ENCODE measurements around the gene PPP1R1C. TPM values are rescaled to one million over a fixed set of nuclear protein-coding genes. Genes with fewer than 3 reads are reported as not detected.

PPP1R1C gene
- total RNA-seq (ENCODE audit: low replicate concordance) = 0.38 TPM in 1 of 2 replicates, not detected in the other

DNA sequence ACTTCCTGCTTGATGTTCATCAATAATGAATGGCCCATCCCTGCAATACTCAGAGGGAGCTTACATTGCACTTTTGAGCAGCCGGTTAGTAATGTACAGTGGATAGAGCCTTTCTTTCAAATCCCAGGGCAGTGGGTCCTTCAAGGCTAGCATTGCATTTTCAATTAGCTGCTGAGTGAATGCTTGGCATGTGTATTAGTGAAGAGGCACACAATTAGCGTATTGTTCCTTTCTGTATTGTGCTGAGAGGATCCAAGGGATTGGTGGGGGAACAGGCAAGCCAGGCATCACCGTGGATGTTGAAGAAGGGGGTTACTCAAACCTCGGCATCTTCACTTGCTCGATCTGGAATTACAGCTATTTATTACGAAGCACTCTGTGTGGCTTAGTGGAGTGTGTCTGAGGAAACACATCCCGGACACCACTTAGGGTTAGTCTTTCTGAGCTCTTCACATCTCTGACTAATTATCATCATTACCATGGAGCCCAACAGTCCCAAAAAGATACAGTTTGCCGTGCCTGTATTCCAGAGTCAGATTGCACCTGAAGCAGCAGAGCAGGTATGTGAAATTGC lies at the start of gene PPP1R1C:
Gene PPP1R1C, plus strand, starts transcription at position 222 of the 574 bp plus-strand sequence. Its CDS starts 258 bp downstream, at position 480.

Other genes with a start within 250 kb of the PPP1R1C start
- 68.1 and 91.8 TPM in 2 replicates for gene ITPRID2, start 94.1 kb upstream of the PPP1R1C start, total RNA-seq (ENCODE audit: low replicate concordance)